ENCODE measurements around the gene POLR1F. TPM values are rescaled to one million over a fixed set of nuclear protein-coding genes. Genes with fewer than 3 reads are reported as not detected.
"Not testable (repeated sequence)": the region's sequence is repeated elsewhere in the genome, so short reads cannot be mapped to it uniquely, and the experiment has no call there.

The POLR1F gene, protein sequence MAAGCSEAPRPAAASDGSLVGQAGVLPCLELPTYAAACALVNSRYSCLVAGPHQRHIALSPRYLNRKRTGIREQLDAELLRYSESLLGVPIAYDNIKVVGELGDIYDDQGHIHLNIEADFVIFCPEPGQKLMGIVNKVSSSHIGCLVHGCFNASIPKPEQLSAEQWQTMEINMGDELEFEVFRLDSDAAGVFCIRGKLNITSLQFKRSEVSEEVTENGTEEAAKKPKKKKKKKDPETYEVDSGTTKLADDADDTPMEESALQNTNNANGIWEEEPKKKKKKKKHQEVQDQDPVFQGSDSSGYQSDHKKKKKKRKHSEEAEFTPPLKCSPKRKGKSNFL
- 21.1 and 28.2 TPM in 2 replicates for total RNA-seq

DNA sequence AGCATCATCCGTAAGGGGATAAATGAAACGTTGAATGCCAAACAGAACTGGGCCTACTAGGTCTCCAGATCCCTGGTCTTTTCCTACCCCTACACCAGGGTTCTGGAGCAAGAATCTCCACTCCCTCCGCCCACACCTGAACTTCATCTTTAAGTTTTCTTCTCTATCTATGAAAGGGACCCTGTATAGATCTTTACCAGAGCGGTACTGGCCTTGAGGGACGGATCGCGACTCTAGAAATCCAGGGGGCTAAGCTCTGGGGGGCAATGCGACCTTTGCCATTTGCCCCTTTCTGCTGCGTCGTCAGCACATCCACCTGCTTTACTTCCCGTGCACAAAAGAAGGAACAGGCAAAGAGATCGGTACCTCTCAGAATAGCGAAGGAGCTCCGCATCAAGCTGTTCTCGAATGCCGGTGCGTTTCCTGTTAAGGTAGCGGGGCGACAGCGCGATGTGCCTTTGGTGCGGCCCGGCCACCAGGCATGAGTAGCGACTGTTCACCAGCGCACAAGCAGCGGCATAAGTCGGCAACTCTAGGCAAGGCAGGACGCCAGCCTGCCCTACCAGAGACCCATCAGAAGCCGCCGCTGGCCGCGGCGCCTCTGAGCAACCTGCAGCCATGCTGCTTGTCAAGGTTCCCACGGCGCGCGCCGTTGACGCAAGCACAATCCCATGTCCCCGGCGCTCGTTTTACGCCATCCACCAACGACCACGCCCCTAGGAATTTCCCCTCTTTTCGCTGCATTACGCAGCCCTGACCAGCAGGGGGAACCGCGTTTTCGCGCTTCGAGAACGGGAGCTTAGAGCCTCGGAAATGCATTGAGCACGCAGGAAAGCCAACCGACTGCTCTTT lies at the start of gene POLR1F:
Gene POLR1F, minus strand, starts transcription at position 641 of the 852 bp plus-strand sequence. Its CDS starts 21 bp downstream, at position 620.
- DNase-seq, result peak; percentile 97

DNA sequence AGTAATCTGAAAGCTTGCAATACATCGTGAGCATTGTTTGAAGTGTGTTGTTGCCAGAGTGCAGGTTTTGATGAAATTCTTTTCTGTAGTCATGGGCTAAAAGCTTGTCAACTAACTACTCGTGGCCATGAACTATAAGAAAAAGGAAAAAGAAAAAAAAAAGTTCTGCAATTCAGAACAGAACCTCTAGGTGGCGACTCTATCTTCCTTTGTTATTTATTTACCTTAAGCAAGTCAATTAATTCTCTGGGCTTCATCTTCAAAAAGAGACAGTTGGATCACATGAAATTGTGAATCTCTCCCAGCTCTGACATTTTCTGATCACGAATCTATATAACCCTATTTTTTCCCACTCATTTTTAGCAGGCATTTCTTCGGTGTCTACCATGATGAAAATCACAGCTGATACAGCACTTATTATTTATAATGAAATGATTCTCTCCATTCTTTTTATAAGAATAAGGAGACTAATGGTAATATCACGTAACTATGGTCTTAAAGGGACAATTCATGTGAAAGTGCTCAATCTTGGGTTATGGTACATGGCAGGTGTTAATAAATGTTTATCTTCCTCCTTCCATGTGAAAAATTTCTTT lies 45.8 kb upstream of the POLR1F start:
- DNase-seq, result peak; percentile 56

DNA sequence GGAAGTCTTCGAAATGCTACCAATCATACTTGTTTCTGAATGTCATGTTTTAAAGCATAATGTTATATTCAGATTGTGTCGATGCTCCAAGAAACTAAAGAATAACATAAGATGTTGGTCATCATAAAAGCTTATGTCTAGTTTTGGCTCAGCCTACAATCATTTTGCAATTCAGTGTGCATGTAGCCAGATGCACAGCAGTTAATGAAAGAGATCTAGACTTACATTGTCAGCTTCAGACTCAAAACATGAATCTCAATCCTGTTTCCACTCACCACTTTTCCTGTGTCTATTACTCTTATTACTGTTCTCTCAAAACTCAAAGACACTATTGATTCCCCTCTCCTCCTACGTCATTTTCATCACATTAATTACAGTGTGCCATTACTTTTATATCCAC lies 43.2 kb upstream of the POLR1F start:
- no peak for DNase-seq

DNA sequence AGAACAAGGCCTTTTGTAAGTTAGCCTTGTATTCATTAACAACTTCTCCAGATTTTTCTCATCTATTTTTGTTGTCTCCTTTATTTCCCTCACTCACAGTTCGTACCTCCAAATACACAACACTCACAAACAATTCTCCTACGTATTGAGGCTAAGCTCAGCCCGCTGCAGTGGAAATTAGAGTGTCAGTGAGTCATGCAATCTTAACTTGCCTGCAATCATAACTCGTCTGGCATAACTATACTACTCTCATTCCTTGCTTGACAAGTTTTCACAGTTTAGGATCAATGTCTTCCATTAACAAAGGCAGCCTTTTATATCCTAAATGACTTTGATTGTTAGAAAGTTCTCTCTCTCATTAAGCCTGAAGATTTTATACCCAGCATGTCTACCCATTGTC lies 40.8 kb upstream of the POLR1F start:
- peak; percentile 5 for DNase-seq

GRCh38 chr7:19747740-19748339 lies 39.0 kb upstream of the POLR1F start:
- peak; percentile 52 for DNase-seq

DNA sequence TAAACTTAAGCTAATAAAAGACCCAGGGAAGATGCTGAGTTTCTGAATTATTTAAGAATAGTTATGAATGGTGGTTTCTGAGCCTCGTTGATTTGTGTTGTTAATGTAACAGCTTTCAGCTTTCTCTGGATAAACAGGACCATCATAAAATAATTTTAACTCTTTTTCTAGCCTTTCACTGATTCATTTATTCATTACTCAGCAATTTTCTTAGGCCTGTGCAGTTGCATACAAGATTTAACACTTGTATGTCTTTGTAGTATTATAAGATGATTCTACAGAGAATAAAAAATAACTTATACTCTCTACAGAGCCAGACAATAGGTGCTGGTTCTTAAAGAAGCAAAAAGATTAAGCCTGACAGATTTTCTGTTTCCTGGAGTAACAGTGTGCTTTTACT lies 35.2 kb upstream of the POLR1F start:
- DNase-seq, result no peak

DNA sequence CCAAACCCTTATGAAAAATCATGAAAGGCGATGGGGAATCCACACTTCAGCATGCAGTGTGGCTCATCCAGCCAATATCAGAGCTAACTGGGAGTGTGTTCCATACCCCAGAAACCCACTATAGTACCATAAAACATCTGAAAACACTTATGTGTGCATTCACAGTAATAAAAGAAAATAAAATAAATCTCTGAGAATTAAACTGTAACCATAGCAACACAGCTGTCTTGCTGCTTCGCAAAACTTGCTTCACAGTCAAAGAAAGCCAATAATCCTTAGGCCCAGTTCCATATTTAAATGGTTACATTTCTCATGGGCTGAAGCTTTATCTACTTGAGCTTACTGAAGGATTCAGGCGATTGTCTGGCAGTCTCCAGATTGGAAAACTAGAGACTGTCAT lies 19.9 kb upstream of the POLR1F start:
- DNase-seq, result no peak

- no peak for DNase-seq
Observed at GRCh38 chr7:19725770-19726169, 16.9 kb upstream of the POLR1F start.

- DNase-seq, result no peak
Observed at GRCh38 chr7:19715499-19715898, 6.7 kb upstream of the POLR1F start.

- peak; percentile 70 for DNase-seq
Observed at GRCh38 chr7:19713676-19714075, 4.8 kb upstream of the POLR1F start.

- peak; percentile 1 for DNase-seq
Observed at GRCh38 chr7:19709249-19709578, 377 bp upstream of the POLR1F start.

DNA sequence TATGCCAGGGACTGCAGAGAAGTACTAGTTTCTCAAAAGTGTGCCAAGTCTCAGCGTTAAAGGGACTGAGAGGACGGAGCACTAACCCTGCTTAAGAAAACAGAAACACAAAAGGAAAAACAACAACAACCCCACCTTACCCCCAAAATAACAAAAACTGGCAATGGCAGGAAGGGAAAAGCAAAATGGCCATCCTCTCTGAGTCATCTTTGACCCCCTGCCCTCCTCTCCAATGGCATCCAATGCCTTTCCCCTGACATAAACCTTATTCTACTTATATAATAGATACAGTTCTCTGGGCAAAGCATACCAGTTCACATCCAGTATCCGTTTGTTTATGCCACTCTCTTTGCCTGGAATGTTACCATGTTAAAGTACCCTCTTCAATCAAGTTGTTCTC lies 1.6 kb downstream of the POLR1F start:
- DNase-seq, result peak; percentile 50

DNA sequence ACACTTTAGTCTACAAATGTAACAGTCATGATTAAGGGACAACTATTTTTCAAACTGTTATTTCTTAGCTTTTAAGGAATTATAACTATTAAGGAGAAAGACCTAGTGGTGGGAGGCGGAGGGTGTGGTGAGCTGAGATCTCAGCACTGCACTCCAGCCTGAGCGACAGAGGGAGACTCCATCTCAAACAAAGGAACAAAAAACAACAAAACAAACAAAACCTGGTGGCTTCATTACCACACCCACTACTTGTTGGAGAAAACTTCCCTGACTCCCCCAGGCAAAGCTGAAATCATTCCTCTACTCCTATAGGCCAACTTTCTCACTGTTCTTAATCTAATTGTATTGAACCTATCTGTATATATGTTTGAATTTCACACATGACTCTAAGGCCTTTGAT lies 3.2 kb downstream of the POLR1F start:
- DNase-seq, result no peak

DNA sequence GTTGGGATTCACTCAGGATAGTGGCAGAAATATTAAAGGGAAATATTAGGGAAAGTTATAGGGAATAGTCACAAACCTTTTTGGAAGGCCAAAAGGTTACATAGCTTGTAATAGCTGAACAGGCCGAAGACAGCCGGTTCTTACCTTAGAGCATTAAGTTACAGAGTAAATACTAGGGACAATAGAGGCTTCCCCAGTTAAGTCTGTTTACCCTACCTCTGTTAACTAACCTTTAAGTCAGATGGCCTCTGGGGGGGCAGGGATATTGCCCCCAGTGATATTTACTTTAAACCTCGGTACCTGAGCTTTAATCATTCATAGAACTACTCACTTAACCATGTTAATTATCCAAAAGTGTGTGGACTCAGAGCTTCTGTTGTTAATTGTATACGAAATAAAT lies 7.4 kb downstream of the POLR1F start:
- no peak for DNase-seq

DNA sequence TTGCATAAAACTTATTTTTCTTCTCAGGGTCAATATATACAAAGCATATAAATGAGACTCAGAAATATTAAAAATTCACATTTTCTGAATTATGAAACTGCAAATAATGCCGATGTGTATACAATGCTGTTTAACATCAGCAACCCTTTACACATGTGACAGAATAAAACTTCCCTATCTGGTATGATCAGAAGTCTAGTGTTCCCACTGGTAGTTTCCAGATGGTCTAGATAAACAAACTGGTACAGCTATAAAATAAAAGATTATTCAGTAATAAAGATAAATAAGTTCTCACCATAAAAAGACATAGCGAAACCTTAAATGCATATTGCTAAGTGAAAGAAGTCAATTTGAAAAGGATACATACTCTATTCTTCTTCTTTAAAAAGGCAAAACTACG lies 7.9 kb downstream of the POLR1F start:
- no peak for DNase-seq

DNA sequence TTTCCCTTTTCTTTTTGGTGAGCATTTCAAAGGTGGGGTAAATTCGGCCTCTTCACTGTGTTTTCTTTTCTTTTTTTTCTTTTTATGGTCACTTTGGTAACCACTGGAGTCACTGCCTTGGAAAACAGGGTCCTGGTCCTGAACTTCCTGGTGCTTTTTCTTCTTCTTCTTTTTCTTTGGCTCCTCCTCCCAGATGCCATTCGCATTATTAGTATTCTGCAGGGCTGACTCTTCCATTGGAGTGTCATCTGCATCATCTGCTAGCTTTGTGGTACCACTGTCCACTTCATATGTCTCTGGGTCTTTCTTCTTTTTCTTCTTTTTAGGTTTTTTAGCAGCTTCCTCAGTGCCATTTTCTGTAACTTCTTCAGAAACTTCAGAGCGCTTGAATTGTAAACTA lies 10.5 kb downstream of the POLR1F start:
- no peak for DNase-seq

DNA sequence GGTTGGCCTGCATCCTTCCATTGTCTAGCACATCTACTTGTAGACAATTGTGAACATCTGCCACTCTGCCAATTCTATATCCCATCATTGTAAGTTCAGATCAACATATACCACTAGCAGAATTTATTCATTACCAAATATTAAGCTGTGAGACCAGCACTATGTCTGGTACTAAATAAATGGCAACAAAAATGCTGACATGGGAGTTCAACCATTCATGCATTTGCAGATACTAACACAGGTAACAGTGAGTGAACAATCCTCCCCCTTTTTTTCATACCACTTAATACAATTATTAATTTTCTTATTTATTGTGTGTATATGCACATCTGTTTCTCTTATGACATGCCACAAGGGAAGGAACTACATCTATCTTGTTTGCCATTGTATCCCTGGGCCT lies 11.9 kb downstream of the POLR1F start:
- no peak for DNase-seq

DNA sequence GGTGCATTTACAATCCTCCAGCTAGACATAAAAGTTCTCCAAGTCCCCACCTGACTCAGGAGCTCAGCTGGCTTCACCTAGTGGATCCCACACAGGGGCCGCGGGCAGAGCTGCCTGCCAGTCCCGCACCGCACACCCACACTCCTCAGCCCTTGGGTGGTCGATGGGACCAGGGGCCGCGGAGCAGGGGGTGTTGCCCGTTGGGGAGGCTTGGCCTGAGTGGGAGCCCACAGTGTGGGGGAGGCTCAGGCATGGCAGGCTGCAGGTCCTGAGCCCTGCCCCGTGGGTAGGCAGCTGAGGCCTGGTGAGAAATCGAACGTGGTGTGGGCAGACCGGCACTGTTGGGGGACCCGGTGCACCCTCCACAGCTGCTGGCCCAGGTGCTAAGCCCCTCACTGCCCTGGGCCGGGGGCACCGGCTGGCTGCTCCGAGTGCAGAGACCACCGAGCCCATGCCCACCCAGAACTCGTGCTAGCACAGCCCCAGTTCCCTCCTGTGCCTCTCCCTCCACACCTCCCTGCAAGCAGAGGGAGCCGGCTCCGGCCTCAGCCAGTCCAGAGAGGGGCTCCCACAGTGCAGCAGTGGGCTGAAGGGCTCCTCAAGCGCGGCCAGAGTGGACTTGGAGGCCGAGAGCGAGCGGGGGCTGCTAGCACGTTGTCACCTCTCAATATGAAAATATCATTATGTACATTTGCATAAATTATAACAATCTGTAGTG lies 16.6 kb downstream of the POLR1F start:
- DNase-seq, result no peak

GRCh38 chr7:19690736-19691135 lies 18.1 kb downstream of the POLR1F start:
- no peak for DNase-seq

DNA sequence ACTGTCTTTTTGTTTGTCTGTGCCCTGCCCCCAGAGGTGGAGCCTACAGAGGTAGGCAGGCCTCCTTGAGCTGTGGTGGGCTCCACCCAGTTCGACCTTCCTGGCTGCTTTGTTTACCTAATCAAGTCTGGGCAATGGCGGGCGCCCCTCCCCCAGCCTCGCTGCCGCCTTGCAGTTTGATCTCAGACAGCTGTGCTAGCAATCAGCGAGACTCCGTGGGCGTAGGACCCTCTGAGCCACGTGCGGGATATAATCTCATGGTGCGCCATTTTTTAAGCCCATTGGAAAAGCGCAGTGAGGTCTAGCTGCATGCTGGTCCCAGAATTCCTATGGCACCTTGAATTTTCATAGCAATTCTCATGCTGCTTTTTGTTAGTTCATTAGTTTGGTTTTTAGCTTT lies 19.7 kb downstream of the POLR1F start:
- DNase-seq, result not testable (repeated sequence)

GRCh38 chr7:19681596-19681995 lies 27.2 kb downstream of the POLR1F start:
- DNase-seq, result no peak

- DNase-seq, result no peak
Observed at GRCh38 chr7:19677180-19677579, 31.7 kb downstream of the POLR1F start.

- no peak for DNase-seq
Observed at GRCh38 chr7:19675816-19676215, 33.0 kb downstream of the POLR1F start.

Data from dermis blood vessel endothelial cell (primary cell).